CD4-positive, alpha-beta T cell treated with Interleukin-15 for 1 hour (primary cell): ENCODE results near the gene MPPED1.
A peak's percentile ranks its signal among the peaks of the same experiment; 100 is the strongest.

Source experiments
- DNase-seq: peaks from one replicate; pipeline ENCODE4 v3.0.0-alpha.2; 2020

MPPED1 gene

GRCh38 chr22:43411869-43412807 is at the start of gene MPPED1:
Gene MPPED1, plus strand, starts transcription at chr22:43412014. Its CDS starts 12,972 bp downstream, at chr22:43424986.
- no peak for DNase-seq

GRCh38 chr22:43363315-43364168 is 48.3 kb upstream of the MPPED1 start:
- DNase-seq, result no peak

GRCh38 chr22:43364169-43364435 is 47.7 kb upstream of the MPPED1 start:
- DNase-seq, result no peak

GRCh38 chr22:43365715-43366440 is 45.9 kb upstream of the MPPED1 start:
- no peak for DNase-seq

- DNase-seq, result no peak
Observed at GRCh38 chr22:43370036-43370435, 41.8 kb upstream of the MPPED1 start.

- DNase-seq, result no peak
Observed at GRCh38 chr22:43375951-43376455, 35.8 kb upstream of the MPPED1 start.

GRCh38 chr22:43376765-43377547 is 34.9 kb upstream of the MPPED1 start:
- peak; percentile 54 for DNase-seq

GRCh38 chr22:43377548-43377895 is 34.3 kb upstream of the MPPED1 start:
- DNase-seq, result no peak

- no peak for DNase-seq
Observed at GRCh38 chr22:43377896-43378704, 33.7 kb upstream of the MPPED1 start.

GRCh38 chr22:43381693-43382092 is 30.1 kb upstream of the MPPED1 start:
- no peak for DNase-seq

GRCh38 chr22:43384863-43385262 is 27.0 kb upstream of the MPPED1 start:
- DNase-seq, result no peak

- peak; percentile 73 for DNase-seq
Observed at GRCh38 chr22:43385770-43386641, 25.8 kb upstream of the MPPED1 start.

- no peak for DNase-seq
Observed at GRCh38 chr22:43387815-43388214, 24.0 kb upstream of the MPPED1 start.

GRCh38 chr22:43388420-43388851 is 23.4 kb upstream of the MPPED1 start:
- DNase-seq, result peak; percentile 60

- no peak for DNase-seq
Observed at GRCh38 chr22:43389227-43389836, 22.5 kb upstream of the MPPED1 start.

GRCh38 chr22:43390166-43390565 is 21.6 kb upstream of the MPPED1 start:
- DNase-seq, result no peak

GRCh38 chr22:43390872-43391271 is 20.9 kb upstream of the MPPED1 start:
- DNase-seq, result no peak

GRCh38 chr22:43391306-43391705 is 20.5 kb upstream of the MPPED1 start:
- no peak for DNase-seq

GRCh38 chr22:43392385-43392989 is 19.3 kb upstream of the MPPED1 start:
- DNase-seq, result no peak
